TTC549 (cell line): ENCODE results near the gene HOXA11.

Source experiments
- FAIRE-seq: peaks from 2 replicates; lab custom pipeline; 2012; peaks lifted over from hg19 to GRCh38; lab: Jason Lieb, UNC

Gene HOXA11

DNA sequence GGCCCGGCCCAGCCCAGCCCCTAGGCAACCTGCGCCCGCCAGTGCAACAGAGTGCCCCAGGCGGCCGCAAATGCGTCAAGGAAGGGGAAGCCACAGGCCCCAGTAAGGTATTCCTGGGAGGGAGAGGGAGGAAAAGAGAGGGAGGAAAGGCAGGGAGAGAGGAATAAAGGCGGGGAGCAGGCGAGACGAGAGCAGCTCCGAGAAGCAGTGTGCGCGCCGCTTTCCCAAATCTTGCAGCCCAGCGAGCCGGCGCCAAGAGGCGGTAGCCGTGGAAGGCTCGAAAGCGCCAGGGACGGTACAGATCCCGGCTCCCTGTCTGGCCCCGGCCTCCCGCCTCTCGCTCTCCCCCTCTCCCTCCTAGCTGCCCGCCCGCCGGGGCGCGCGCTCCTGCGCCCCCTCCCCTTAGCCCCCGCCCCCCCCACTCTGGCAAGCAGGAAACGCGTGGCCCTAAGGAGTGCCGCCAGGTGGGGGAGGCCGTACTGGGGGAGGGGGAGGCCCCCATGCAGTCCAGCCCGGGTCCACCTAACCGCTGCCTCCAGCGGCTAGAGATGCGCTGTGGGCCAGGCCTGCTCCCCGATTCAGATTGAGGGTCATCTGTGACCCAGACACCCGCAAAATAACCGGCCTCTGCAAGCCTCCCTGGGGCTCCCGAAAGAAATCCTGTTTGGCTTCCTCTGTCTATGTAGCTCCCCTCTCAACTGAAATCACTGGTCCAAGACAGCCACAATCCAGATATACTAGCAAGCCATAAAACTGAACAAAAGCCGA is 15.2 kb downstream of the HOXA11 start:
- FAIRE-seq: no peak

DNA sequence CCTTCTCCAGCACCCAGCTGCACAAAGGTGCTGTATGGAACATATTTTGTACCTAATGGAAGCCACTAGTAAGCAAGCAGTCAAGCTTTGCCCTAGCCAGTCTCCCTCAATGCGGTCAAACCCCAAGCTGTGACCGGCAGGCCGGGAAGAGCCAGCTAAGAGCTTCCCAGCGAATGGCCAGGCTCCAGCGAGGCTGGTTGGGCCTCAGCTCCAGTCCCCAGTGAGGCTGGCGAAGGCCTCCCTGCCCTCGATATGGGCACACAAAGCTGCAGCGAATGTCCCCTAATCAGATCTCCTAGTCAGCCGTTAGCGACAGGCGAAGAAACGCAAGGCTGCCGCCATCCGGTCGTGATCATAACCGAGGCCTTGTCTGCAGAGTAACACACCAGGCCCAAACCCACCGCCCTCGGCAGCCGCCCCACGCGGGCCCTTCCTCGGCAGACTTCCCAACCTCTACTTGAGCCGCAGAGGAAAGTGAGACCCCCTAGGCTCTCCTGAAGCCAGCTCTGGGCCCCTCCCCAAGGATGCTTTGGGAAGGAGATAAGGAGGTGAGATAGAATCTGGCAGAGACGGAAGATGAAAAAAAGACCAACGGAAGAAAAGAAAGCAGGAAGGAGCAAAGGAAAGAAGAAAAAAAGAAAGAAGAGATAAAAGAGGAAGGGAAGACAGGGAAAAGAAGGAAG is 16.6 kb downstream of the HOXA11 start:
- FAIRE-seq: no peak

DNA sequence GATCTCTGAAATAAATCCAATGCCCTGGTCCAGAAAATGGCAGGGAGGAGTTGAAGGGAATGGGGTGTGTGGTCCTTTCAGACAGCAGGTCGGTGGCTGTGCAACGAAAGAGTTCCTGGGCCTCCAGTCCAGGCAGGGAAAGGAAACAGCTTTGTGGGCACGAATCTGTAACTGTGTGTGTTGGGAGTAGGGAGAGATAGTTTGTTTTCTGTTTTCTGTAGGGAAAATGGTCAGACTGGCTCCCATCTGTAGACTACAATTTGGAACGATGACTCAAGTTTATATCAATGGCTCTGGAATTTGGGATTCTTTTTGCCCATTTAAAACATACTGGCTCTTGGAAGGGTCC is 17.1 kb downstream of the HOXA11 start:
- no peak for FAIRE-seq

DNA sequence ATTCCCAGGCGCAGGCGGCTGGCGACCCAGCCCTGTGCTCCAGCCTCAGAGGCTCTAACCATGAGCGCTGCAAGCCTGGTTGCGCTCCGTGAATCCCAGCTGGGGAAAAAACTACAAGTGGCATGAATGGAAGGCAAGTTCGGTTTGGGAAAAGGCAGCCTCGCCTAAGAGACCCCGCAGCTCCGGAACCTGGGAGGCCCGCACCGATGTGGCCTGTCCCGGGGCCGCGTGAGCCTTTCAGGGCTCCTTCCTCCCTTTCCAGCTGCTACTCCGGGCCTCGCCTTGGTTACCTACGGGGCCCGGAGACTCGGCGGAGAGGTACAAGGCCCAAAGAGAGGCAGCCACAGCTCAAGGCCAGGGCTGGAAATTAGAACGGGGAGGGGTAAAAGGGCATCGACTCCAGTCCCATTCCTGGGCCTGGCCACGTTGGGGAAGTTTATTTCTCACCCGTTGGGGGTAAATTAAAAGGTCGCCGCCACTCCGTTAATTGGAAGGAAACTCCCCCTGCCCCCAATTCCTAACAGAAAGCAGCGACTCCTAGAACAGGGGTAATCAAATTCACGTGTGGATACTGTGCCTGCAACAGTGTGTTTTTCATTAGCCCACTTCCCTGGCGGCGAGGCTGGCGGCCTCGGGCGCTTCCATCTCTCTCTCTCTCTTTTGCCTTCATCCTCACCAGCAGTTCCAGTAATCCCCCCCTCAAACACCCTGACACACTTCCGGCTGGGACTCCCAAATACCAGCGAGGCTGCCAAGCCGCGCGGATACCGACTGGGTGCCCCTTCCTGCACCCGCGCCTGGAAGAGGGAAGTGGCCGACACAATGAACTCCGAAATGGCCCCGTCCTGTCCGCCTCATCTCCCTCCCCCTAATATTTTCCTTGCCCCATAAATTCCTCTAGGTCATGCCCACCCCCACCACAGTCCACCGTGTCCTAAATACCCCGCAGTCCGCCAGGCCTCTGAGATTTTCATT is 18.2 kb downstream of the HOXA11 start:
- FAIRE-seq: no peak

DNA sequence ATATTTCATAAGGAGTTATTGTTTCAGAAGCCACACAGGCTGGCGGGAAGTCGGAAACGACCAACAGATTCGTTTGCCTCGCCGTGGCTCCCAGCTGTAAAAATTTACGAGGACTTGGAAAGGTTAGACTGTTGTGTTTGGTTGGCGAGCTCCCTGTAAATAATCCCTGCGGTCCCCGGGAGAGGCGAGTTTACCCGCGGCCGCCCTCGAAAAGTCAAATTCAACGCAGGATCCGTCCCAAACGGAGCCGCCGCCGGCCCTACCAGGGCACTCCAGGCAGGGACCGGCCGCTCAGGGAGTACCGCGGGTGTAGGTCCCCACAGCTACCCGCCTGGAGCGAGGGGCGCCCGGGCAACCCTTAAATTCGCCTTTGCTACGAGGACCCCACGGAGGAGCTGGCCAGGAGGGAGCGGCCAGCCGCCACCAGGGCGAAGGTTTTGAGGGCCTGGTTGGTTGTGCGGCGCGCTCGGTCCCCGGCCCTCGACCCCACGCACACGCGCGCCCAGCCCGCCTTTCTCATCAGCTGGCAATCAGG is 19.0 kb downstream of the HOXA11 start:
- no peak for FAIRE-seq

DNA sequence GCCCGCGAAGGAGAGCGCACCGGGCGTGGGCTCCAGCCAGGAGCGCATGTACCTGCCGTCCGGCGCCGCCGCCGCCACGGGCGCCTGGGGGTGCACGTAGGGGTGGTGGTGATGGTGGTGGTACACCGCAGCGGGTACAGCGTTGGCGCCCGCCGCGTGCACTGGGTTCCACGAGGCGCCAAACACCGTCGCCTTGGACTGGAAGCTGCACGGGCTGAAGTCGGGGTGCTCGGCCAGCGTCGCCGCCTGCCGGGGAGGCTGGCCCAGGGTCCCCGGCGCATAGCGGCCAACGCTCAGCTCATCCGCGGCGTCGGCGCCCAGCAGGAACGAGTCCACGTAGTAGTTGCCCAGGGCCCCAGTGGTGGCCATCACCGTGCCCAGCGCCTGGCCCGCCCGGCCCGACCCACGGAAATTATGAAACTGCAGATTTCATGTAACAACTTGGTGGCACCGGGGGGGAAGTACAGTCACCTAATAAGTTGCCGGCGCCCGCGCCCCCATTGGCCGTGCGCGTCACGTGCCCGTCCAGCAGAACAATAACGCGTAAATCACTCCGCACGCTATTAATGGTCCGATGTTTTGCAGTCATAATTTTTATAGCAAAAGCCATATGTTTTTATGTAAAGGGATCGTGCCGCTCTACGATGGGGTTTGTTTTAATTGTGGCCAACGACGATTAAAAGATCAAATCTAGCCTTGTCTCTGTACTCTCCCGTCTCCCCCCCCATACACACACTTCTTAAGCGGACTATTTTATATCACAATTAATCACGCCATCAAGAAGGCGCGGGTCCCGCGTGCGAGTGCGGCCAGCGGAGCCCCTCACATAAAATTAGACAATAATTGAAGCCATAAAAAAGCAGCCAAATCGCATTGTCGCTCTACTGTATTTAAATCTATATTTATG is 19.7 kb downstream of the HOXA11 start, which contains the start of gene HOXA9:
HOXA9 (minus strand) TSS at position 449 of the 907 bp plus-strand sequence; CDS start at position 369, 80 bp downstream.
- no peak for FAIRE-seq

DNA sequence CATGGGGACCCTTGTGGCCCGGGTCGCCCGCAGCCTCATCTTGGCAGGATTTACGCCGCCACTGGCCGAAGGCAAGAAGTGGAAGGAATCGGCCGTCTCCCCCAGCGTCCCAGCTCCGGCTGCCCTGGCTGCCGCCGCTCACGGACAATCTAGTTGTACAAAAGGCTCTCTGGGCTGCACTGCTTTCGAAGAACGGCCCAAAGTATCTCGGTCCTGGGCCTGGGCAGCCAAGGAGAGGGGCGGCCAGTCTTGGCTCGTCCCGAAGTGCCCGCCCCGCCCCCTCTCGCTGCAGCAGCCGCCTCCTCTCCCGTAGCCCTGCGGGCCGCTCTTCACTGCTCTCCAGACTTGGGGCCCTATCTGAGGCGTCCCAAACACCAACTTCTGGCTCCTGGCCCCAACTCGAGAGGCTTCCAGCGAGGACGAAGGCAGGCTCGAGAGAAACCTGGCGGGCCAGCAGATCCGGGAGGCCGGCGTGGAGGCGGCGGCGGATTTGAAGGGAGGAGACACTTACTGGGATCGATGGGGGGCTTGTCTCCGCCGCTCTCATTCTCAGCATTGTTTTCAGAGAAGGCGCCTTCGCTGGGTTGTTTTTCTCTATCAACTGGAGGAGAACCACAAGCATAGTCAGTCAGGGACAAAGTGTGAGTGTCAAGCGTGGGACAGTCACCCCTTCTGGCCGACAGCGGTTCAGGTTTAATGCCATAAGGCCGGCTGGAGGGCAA is 20.5 kb downstream of the HOXA11 start:
- no peak for FAIRE-seq

DNA sequence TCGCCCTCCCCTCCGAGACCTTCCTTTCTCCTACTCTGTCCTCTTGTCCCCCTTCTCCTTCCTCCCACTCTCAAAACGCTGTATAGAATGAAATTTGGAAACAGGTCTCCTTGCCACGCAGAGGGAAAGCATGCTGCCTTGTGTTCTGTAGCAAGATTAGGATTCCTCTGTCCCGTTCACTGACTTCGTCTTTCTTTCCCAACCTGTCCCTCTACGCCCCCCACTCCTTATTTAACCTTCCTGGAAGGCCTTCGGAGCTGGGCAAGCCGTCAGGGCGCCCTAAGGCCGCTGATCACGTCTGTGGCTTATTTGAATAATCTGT is 21.0 kb downstream of the HOXA11 start:
- no peak for FAIRE-seq

DNA sequence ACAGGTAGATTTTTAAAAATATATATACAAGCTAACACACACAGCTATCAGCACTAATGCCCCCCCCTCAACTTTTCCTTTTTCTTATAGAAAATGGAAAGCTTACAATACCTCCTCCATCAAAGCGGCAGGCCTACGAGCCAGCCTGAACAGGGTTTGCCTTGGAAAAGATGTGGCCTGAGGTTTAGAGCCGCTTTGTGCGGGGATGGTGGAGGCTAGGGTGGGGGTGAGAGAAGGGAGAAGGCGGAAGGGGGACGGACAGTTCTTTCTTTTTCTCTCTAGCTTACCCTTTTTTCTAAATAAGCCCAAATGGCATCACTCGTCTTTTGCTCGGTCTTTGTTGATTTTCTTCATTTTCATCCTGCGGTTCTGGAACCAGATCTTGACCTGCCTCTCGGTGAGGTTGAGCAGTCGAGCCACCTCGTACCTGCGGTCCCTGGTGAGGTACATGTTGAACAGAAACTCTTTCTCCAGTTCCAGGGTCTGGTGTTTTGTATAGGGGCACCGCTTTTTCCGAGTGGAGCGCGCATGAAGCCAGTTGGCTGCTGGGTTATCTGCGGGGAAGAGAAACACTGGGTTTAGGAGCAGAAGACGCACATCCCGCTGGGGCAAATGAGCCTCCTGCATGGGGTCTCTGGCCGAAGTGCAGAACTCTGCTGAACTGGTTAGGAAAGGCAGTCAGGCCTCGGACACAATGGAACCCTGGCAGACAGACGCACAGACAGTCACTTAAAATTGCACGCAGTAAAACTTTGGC is 21.6 kb downstream of the HOXA11 start:
- FAIRE-seq: no peak

DNA sequence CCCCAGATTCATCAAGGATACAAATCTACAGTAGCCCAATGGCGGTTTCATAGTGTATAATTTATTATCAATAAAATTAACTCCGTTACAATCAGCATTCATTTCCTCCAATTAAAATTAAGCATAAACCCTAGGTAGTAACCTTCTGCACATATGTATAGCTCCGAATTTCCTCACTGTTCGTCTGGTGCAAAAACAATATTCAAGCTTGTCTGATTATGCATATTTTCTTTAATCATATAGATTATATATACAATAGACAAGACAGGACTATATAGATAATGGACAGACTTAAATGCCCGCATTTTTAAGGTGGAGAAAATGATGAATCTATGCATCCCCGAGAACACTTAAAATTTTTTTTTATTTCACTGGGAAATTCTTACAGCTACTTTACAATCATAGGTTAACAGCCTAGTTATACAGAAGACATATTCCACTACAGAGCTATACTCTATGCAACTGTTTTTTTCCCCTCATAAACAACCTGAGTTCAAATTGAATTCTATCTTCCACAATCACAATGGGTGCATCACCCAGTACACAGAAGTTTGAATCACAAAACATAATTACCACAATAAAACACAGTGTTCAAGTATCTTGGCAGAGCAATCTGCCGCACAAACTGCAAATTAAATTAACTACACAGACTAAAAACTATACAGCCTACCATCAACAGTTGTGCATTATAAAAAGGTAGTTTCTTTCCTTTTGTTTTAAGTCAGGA is 22.3 kb downstream of the HOXA11 start:
- no peak for FAIRE-seq

DNA sequence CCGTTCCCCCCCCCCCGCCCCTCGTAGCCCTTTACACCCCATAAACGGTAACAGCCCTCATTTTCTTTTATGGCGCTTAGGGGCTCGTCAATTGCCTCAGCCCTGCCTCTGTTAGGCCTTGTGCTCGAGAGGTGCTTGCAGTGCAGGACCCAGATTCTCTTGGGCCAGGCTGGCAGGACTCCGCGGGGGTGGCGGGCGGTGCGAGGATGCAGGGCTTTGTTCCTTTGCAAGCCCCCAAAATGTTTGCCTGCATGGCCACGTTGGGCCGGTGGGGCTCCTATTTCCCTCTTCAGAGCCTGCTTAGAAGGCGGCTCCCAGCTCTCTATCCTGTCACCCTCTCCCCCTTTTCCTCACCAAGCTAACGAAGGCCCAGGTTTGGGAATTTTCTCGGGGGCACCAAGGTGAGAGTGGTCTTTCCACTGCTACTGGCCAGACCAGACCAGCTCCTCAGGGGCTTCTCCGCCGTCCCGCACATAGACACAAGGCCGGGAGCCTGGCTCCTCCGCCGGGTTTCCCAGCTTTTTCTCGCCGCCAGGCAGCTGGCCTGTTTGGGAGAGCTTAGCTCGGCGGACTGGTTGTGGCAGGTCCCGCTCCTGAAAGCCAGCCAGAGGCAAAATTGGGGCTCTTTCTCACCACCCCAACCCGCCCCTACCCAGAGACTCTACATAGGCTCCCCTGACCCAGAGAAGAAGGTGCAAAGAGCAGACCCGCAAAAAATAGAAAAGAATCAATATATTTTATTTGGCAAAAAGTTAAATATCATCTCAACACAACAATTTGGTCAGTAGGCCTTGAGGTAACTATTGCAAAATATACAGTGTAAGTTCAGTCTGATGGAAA is 23.1 kb downstream of the HOXA11 start:
- FAIRE-seq: no peak

DNA sequence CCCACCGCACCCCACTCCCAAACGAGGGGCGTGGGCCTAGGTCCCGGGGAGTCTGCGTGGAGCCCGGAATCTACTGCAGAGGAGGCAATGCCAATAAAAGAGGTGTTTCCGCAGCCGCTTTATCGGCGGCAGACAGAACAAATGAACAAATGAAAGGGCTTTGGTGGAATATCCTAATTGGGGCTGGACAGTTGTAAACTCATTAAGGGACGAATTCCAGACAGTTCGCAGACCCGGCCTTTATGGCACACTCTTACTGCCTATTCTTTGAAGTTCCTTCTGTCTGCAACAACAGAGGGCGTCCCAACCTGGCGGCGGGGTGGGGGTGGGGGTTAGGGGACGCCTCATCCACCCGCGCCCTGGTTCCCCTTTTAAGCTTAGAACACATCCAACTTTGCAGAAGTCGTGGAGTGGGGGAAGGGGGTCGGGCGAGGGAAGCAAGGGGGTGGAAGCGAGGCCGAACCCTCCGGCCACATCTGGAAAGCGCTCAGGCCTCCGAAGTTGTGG is 23.8 kb downstream of the HOXA11 start:
- no peak for FAIRE-seq

DNA sequence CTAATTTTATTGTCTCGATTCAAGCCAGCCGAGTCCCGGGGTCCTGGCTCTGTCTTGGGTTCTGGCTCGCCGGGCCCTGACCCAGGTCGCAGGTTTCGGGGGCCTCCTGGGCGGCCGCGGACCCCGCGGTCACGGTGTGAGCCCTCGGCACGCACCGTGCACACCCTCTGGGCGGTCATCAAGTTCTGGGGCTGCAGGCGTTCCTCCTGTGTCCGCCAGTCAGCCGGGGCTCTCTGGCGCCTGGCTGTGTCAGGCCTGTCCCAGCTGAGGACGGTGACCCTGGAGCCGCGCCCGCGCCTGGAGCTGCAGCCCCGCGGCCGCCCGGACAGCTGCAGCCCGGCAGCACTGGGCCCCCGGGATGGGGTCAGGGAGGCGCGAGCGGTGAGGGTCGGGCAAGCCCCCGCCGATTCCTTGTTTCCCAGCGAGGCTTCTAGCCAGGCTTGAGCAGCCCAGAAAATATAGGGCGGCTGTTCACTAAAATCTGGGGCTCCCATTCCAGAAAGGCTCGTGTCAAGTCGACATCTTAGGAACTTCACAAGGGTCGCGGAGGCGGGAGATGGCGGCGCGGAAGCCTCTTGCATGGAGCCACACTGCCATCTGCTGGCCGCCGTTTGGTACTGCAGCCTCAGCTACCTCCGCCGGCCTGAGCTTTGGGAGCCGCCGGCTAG is 24.4 kb downstream of the HOXA11 start:
- no peak for FAIRE-seq

DNA sequence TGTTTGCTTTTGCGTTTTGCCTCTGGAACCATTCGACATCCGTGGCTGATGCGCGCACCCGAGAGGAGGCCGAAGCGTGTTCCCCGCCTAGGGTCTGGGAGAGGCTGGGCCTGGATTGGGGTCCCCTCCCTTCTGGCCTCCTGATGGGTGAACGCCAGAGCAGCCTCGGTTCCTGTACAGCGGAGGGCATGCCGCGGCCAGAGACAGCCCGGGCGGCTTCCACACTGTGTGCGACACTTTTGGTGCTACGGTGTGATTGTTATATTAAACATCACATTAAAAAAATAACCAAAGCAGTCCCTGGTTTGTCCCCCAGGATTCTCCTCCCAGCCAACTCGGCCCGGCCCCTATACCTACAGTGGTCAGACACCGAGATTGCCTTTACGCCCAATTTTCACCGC is 24.9 kb downstream of the HOXA11 start:
- FAIRE-seq: no peak

DNA sequence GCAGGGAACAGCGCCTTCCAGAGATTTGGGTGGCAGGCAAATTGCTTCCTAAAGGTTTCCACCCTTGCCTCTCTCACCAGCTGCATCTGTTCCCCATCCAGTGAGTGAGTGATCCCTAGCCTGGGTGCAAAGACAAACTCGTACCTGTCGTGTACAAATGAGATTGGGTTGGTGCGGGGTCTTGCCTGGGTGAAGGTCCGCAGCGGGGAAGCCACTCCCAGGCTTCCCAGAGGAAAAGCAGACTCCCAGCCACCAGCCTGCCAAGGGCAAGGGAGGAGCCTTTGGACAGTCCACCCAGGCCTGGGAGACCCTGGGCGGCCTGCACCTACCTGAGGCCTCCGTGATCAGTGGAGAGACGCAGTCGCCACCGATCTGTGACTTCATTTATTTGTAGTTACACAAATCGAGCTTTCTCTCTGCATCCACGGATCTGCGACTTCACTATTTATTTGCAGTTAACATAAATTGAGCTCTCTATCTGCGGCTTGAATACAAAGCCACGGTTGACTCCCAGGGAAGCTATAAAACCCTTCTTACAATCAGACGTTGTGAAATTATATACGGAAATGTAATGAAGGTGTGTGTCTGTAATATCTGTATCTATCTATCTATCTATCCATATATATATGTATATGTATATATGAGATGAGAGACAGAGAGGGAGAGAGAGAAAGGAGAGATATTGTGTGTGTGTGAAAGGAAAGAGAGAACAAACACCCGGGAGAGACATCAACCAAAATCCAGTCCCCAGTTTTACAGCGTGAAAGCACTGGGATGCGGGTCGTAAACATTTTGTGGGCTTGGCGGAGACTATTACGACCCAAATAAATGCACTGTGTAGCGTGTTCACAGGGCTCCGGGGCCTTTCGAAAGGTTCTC is 25.5 kb downstream of the HOXA11 start:
- FAIRE-seq: no peak

DNA sequence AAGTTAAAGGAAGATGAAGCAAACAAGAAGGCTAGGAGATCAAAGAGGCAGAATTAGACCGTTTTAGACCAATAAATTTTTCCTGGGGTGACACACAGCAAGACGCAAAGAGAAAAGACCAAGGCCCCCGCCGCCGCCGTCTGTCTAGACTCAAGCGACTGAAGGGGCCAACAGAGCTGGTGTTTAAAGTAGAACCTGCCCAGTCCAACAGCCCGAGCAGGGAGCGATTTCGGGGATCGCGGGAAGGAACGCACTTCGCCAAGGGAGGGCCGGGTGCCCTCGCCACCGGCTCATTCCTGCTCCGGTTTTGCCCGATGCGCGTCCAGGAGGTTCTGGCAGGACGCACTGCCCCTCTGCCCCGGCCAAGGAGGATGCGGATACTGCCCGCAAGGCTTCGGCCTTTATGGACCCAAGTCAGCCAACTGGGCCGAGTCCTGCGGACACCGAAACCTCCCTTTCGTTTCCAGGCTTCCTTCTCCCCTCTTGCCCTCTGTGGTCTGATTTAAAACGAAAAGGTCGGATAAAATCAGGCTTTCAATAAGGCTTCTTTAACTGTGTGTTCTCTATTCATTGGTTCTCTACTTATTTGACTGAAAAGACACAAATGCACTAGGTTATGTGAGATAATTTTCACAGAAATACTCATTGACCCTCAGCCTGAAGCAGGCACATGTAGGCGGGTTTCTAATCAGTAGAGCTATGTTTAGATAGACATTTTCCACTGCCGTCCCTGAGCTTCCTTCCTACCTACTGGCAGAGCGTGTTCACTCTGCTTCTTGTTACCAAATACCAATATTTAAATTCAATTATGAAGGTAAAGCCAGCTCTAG is 26.4 kb downstream of the HOXA11 start:
- no peak for FAIRE-seq
